ENCODE data around the gene HNRNPL.

DNA sequence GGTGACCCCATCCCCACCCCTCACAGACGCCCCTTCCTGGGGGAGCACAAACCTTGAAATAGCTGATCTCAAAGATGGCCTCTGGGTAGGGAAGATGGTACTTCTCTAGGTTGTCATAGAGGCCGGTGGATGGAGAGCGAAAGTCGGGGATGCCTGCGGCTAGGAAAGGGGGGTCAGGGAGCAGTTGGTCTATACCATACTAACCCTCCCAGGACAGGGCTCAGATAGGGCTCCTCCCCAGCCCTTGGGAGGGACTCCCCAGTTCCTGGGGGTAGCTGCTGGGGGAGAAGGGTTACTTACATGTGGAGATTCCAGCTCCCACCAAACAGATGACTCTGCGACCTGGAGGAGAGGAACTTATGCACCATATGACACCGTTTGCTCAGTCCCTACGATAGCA lies 40.0 kb upstream of the HNRNPL start:
- TF ChIP-seq EZH2 (IDR thresholded peaks at IDR 0.05; ENCODE audit: insufficient read depth, poor library complexity, severe bottlenecking) (no peak), EZH2phosphoT487 (IDR thresholded peaks at IDR 0.05; ENCODE audit: insufficient read depth, low read depth) (no peak)
